NCI-H2107 treated with DMSO at 0.1 percent for 48 hours (cell line): ENCODE data around the gene DBH.

Source experiments
- DNase-seq: peaks from one replicate; lab custom pipeline; 2025; ENCODE audit not compliant: unreplicated experiment; lab: John Stamatoyannopoulos, UW

The DBH gene

DNA sequence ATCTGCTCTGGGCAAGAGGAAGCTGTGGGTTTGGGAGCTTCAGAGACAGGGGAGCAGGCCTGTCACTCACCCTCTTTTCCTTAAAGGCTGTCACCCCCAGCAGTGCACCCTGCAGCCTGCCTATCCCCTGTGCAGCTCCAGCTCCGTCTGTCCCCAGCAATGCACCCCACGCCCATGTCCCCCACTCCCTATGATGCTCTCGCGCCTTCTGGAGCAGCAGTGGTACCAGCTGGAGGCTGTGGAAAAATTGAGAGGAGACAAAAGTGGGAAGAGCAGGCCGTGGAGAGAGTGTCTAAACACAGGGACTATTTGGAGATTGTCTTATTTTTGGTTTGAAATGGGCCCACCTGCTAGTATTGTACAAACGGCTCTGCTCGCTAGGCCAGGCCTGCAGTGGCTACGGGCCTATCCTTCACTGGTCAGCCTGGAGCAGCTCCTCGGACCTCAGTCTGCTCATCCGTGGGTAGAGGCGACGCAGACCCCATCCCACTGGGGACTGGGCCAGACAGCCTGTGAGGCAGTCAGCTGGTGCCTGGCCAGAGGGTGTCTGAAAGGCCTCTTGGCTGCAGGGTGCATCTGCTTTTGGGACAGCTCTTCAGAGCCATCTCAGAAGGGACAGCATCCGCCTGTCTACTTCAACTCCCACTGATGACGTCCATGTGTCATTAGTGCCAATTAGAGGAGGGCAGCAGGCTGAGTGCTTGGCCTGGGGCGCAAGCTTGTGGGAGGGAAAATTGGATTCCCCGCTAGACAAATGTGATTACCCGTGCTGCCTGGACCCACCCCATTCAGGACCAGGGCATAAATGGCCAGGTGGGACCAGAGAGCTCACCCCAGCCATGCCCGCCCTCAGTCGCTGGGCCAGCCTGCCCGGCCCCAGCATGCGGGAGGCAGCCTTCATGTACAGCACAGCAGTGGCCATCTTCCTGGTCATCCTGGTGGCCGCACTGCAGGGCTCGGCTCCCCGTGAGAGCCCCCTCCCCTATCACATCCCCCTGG, at the start of gene DBH:
TSS of gene DBH (plus strand) at position 831 of the 999 bp plus-strand sequence. CDS start at position 840, 9 bp downstream.
- no peak for DNase-seq

DNA sequence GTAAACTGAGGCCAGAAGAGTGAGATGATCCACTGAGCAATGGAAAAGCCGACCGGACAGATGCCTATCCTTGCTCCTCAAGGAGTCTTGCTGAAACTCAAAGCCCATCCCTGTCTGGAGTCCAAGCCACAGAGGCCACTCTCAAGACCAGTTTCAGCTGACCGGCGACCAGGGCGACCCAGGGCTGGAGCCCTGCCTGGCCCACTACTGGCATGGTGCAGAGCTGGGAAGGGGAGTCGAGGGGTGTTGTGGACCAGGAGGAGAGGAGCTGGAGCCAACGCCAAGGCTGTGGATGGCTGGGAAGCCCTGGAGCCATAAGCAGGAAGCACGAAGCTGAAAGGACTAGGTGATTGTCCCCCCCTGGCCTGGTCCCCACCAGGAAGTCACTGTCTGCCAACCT, 49.1 kb upstream of the DBH start:
- DNase-seq, result no peak

DNA sequence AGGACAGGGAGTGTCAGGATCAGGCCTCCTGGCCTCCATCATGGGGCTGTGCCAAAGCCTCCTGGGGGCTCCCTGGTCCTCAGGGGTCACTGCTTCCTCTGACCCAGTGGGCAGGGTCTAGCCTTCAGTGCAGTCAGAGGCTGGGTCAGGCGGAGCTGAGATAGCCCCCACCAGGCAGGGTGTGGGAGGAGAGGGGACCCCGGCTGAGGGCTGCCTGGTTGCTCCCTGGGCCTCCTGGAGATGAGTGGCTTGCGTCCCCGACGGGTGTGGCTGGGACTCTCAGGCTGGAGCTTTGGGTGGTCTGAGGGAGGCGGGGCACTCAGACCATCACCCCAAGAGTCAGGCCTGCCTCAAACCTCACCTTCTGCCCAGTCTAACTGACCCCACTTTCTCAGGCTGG, 48.7 kb upstream of the DBH start:
- no peak for DNase-seq

DNA sequence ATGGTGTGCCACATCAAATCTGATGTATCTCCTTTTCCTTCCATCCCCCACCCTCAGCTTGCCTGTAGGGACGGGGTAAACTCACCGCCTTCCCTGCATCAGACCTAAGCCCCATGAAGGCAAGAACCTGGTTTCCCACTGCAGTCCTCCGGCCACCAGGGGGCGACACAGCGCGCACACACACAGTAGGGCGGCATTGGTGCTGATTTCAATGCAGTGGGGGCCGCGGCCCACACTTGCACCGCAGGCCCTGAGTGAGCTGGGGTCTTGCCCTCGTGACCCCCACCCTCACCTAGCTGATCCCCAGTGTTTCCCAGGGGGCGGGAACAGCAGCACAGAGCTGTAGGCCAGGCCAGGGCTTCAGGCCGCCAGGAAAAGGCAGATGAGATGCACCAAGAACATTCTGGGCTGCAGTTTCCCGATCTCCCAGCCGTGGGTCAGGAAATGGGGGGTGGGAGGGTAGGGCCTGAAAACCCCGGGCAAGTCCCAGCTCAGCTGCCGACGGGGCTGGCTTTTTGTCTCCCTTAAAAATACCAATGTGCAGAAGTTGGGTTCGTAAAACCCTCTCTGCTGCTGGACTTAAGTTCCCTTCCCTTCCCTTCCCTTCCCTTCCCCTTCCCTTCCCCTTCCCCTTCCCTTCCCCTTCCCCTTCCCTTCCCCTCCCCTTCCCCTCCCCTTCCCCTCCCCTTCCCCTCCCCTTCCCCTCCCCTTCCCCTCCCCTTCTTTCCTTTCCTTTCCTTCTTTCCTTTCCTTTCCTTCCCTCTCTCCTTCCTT, 46.5 kb upstream of the DBH start:
- DNase-seq, result no peak

DNA sequence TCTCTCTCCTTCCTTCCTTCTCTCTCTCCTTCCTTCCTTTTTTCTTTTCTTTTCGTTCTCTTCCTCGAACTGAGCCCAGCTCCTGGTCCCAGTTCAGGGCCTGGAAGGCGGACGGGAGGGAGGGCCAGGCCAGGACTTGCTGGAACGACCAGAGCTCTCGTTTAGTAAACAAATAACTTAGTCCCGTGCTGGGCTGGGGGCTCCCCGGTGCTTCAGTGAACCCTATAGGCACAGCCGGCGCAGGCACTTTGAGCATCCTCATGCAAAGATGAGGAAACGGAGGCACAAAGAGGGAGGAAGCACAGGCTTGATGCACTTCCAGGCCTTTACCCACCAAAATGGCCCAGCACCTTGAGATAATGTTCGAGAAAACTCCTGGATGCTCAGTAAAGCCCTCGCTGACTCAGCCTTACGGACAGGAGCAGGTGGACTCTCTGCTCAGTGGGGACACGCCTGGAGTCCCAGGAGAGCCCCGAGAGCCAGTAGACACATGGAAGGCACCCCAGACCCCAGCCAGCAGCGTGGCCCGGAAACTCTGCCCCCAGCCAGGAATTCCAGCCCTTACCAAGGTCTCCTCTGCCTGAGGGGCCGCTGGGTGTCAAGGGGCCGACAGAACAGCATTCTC, 45.8 kb upstream of the DBH start:
- DNase-seq, result no peak

DNA sequence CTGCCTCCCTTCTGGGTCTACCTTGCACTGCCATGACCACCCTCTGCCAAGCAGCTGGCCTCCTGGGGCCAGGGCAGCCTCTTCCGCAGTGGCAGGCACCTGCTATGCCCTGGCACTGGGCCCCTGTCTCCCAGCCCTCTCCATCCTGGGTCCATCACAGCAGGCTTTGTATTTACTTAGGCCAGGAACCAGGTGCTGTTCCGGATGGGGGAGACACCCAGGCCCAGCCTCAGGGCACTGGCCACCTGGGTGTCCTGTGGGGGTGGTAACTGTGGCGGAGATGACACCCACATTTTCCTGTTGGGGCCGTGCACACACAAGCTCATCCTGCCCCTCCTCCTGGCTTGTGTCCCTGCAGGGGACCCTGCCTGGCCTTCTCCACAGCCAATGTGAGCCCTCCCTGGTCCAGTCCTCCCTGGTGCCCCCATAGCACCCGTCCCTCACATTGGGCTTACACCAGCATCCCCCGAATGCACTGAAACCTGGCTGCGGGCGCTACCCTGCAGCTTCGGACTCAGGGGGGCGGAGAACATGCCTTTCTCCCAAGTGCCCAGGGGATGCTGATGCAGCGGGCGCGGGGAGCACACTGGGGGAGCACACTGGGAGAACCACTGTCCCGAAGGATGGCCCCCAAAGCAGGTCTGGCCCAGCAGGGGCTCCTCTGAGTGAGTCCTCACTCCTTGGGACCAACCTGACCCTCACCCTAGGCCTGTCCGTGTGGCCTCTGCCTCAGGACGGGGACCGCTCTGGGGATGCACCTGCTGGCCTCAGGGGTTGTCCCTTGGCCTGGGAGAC, 44.9 kb upstream of the DBH start:
- DNase-seq, result peak; percentile 26

DNA sequence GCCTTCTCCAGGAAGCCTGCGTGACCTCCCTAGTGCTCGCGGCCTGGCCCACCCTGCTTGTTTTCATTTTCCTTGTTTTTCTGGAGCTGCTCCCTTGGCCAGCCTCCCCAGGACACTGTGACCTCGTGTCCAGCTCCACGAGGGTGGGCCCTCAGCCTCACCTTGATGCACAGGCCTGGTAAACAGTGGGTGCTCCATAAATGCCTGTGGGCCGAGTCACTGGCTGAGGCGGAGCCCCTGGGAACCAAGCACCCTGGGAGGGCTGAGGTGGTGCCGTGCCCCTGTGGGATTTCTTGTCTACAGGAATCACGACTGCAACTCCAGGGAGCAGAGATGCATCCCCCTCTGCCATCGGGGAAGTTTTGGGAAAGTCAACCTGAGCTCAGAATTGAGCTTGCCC, 44.2 kb upstream of the DBH start:
- DNase-seq, result no peak

DNA sequence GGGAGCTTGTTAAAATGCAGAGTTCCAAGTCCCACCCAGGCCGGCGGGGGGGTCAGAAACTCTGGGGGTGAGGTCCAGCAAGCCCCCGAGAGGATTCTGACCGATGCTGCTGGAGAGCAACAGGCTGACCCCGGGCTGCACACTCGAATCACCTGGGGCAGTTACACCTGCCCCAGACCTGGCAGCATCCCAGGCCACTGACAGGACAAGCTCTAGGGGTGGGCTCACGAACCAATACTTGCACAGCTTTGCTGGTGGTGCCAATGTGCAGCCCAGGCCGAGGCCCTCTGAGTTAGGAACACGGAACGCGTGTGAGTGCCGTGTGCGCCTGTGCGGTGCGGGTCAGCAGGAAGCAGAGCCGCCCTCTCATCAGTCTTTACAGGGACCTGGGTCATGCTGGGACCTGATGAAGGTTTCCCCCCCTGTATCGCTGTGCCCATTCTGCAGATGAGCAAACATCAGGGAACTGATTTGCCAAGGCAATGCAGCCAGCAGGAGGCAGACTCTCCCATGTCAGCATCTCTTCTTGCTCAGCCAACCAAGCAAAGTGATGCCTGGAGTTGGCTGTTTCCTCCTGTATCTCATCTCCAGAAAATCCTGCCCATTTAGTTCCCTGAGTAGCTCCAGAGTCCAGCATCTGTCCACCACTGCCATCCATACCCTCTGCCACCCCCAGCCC, 43.3 kb upstream of the DBH start:
- DNase-seq, result no peak

DNA sequence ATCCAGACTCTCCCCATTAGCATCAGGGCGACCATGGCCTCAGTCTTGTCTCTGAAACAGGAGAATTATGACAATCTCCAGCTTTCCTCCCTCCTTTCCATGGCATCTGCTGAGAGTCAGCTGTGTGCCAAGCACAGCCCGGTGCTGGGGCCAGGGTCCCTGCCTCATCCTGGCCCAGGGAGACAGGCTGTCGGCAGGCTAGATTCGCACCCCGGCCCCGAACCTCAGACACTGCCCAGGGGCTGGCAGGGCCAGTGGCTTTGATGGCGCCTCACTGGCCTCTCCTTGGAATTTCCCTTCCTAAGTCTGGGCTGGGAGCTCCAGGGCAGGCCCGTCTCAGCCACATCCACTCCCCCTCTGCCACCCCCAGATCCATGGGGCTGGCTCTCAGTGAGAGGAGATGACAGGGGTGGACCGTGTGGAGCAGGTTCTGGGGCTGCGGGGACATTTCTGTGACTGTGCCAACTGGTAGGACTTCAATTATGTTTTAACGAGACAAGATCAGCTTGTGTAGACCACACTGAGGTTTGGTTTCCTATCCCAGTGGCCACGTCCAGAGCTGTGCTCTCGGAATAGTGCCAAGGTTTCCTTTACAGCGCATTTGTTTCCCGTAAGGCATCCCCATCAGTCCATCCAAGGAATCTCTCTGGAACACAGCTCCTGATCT, 42.4 kb upstream of the DBH start:
- no peak for DNase-seq

DNA sequence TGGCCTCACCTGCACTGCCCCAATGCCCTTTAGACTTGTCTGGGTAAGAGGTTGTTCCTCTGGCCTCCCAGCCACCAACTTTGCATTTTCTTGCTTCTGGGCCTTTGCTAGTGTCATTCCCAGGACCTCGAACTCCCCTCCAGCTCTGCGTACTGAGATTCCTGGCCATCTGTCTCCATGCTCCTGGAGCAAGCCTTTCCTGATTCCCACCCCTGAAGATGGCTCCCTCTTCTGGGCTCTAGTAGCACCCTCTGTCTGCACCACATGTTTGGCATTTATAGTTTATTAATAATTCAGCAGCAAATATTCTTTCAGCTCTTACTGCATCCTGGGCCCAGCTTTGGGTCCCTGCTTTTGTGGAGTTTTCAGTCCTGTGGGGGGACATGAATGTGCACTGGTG, 41.9 kb upstream of the DBH start:
- no peak for DNase-seq

DNA sequence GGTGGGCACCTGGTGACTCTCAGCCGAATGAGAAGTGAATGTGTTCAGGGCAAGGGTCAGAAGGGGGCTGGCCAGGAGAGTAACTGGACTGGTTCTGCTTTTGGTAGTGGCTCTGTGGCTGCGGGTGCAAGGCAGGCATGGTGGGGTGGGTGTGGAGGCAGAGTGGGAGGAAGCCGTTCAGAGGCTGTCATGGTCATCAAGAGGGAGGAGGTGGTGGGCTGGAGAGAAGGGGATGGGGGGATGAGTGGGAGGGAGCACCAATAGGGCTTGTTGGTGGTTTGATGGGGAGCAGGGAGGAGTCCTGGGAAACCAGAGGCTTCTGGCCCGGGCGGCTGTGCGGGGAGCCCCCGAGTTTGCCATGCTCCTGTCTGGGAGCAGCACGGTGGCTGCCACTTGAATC, 40.3 kb upstream of the DBH start:
- DNase-seq, result no peak

DNA sequence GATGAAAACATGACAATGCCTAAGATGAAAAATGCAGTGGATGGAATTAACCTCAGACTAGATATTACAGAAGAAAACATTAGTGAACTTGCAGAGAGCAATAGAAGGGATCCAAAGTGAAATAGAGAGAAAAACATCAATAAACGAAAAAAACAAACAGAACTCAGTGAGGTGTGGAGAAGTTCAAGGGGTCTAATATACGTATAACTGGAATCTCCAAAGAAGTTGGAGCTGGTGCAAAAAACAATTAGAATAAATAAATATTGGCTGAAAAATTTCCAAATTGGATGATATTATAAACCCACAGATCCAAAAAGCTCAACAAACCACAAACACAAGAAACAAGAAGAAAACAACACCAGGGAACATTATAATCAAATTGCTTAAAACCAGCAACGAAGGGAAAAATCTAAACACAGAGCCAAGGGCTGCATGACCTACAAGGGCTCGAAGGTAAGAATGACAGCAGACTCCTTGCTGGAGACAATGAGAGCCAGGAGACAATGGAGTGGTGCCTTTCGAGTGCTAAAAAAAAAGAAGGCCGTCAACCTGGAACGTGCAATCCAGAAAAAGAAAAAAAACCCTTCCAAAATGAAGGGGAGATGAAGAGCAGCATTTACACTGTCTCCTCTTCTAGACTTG, 38.7 kb upstream of the DBH start:
- no peak for DNase-seq

DNA sequence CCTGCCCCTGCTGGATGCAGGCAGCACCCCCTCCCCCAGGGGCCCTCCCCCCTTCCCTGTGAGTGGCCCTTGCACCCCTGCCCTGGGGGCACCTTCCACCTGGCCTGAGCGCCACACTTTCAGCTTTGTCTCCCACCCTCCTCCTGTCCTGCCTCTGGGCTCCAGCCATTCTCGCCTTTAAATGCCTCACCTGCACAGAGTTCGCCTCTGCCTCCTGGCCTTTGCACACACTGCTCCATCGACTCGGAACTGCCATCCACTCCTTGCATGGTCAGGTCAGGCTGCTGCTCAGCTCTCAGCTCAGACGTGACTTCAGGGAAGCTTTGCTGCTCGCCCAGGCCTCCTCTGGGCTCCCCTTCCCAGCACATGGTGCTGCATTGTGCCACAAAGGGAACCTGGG, 37.2 kb upstream of the DBH start:
- no peak for DNase-seq

DNA sequence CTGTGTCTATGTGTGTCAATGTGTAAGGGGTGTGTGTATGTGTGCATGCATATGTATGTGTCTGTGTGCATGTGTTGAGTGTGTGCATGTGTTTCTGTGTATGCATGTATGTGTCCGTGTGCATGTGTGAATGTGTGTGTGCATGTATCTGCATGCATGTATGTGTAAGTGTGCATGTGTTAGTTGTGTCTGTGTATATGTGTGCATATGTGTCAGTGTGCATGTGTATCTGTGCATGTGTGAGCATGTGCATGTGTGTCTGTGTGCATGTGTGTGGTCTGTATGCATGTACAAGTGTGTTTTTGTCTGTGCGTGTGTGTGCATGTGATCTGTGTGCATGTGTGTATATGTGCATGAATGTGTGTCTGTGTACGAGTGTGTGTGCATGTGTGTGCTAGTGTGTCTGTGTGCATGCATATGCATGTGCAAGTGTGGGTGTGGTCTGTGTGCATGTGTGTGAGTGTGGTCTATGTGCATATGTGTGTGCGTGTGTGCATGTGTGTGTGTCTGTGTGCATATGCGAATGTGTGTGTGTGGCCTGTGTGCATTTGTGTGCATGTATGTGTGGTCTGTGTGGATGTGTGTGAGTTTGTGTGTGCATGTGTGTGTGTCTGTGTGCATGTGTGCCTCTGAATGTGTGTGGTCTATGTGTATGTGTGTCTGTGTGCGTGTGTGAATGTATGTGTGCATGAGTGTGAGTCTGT, 36.5 kb upstream of the DBH start:
- DNase-seq, result no peak

DNA sequence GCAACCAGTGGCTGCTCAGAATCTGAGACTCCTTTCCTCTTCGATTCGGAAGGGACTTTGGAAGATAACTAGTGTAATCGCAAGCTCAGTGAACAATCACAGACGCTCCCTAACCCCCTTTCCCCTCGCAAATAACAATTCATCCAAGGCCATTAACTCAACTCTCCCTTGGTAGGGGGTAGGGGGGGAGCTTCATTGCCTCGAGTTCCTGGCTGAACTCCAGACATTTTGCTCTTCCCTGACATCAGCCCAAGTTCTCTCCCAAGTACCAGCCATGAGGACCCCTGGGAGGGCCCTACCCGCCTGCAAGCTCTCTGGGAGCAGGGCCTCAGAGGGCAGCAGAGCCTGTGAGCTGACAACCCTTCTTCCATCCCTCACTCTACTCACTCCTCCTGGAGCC, 35.4 kb upstream of the DBH start:
- DNase-seq, result no peak

DNA sequence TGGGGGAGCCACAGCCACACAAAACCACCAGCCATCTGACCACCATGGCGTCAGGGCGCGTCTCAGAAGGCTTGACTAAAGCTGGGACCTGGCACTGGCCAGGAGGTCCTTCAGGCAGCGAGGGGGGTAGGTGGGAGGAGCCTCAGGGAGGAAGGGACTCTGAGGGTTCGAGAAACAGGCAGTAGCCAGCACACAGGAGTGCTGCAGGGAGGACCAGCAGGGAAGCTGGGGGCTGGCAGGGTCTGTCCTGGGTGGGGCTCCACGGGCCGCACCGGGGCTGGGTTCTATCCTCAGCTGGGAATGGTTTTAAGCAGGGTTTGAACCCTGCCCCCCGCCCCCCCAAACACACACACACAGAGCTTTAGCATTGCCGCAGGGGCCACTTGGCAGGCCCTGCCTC, 34.4 kb upstream of the DBH start:
- no peak for DNase-seq

DNA sequence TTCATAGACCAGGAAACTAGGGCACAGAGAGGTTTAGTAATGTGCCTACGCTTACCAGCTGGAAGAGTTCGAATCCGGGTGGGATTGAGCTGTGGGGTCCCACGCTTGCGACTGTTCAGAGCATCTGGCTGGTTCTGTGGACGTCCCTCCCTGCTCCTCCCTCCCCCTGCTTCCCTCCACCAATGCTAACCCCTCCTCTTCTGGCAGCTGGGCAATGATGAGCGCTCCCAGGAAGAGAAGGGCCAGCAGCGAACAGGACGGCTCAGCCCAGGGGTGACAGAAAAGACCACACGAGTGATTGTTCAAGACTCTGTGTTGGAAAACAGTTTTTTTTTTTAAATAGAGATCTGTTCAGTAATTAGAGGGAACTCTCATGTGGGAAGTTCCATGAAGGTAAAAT, 33.9 kb upstream of the DBH start:
- DNase-seq, result no peak

DNA sequence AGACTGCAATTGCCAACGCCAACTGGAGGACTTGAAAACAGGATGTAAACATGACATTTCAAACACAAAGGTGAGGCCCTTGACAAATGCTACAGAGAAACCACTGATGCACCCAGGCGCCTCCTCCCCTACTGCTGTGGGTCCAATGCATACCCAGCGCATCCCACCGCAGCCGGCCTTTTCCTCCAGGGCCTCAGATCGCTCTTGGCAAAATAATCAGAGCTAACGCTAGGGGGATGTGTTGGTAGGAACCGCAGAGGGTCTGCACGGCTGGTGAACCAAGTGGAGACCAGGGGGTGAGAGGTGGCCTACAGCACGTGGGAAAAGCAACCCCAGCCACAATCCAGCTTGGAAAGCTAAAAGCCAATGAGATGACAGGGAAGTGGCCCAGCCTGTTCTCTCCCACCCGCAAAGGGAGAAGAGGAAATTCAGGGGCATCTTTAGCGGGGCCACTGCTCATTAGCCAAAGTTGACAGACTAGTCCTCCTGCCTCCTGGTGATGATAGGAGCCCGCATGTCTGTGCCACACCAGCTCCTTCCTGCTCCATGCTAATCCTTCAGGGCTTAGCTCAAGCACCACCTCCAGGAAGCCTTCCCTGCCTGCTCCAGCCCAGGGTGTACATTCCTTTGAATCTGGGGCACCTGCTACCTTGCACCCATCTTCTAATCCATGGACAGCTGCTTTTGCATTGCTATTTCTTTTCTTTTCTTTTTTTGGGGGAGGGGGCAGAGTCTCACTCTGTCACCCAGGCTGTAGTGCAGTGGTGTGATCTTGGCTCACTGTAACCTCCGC, 32.8 kb upstream of the DBH start:
- DNase-seq, result peak; percentile 28
